HG03342 (cell line): Measurements from ENCODE around the gene TMEM62.
"Not testable (repeated sequence)": the region's sequence is repeated elsewhere in the genome, so short reads cannot be mapped to it uniquely, and the experiment has no call there.

ENCODE experiments used
- ATAC-seq: cut with Tn5 transposase; IDR thresholded peaks from one replicate; pipeline ENCODE4 v1.9.1; 2021; ENCODE audit warnings: mild to moderate bottlenecking, moderate library complexity; ENCODE audit not compliant: unreplicated experiment

Gene TMEM62

GRCh38 chr15:43118829-43119228 lies 14.6 kb upstream of the TMEM62 start:
- peak; percentile 64 for ATAC-seq

DNA sequence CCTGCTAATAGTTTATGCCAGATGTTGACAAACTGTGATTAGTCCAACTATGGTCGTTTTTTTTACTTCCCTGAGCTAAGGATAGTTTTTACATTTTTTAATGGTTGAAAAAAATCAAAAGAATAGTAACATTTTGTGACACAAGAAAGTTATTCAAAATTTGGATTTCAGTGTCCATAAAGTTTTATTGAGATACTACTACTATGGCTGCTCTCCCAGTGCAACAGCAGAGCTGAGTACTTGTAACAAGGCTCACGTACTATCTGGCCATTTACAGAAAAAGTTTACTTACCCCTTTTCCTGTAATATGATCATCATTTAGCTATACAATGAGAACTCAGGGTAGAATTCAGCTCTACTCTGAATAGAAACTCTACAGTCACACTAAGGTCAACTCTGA lies 11.5 kb upstream of the TMEM62 start:
- no peak for ATAC-seq

- no peak for ATAC-seq
Observed at GRCh38 chr15:43125100-43125661, 8.2 kb upstream of the TMEM62 start.

GRCh38 chr15:43126356-43126755 lies 7.0 kb upstream of the TMEM62 start:
- no peak for ATAC-seq

- ATAC-seq = no peak
Observed at GRCh38 chr15:43127752-43128151, 5.6 kb upstream of the TMEM62 start.

GRCh38 chr15:43128174-43128979 lies 5.0 kb upstream of the TMEM62 start:
- not testable (repeated sequence) for ATAC-seq

GRCh38 chr15:43128980-43129335 lies 4.4 kb upstream of the TMEM62 start:
- ATAC-seq = no peak

DNA sequence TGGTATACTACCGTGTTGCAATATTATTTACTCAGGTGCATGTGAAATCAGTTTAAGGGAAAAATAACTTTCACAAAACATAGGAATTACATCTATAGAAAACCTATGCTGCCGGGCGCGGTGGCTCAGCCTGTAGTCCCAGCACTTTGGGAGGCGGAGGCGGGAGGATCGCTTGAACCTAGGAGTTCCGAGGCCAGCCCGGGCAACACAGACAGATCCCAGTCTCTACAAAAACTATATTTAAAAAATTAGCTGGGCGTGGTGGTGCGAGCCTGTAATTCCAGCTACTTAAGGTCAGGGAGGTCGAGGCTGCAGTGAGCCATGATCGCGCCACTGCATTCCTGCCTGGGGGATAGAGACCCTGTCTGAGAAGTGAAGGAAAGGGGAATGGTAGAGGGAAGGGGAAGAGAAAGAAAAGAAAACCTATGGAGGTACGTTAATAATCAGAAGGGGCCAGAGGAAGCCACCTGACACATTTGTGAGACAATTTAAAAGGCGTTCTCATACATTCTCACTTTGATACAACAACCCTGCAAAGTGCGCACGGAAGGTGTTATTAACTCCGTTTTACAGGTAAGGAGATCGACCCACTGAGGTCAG lies 456 bp upstream of the TMEM62 start:
- no peak for ATAC-seq

DNA sequence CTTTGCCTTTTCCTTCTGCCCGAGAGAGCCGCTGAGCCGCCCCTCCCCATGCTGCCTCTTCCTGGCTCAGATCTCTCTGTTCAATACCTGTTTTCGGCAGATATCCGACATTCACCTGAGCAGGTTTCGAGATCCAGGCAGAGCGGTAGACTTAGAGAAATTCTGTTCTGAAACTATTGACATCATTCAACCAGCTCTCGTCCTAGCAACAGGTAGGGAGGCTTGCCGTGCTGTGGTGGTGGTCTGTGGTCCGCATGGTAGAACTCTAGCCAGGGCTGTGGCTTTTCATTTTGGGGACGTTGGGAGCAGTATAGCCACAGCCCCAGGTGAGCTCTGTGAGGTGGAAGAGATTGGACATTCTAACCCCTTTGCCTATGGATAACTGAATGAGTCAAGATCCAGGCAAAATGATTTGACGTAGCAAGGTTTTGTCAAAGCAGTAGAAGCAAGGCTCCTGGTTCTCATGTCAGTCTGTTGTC lies 810 bp downstream of the TMEM62 start:
- no peak for ATAC-seq

GRCh38 chr15:43135351-43135750 lies 2.0 kb downstream of the TMEM62 start:
- no peak for ATAC-seq

GRCh38 chr15:43143203-43143941 lies 10.0 kb downstream of the TMEM62 start:
- ATAC-seq = no peak

- no peak for ATAC-seq
Observed at GRCh38 chr15:43144512-43144911, 11.1 kb downstream of the TMEM62 start.

- no peak for ATAC-seq
Observed at GRCh38 chr15:43146184-43146583, 12.8 kb downstream of the TMEM62 start.

- ATAC-seq = no peak
Observed at GRCh38 chr15:43150191-43150929, 17.0 kb downstream of the TMEM62 start.

DNA sequence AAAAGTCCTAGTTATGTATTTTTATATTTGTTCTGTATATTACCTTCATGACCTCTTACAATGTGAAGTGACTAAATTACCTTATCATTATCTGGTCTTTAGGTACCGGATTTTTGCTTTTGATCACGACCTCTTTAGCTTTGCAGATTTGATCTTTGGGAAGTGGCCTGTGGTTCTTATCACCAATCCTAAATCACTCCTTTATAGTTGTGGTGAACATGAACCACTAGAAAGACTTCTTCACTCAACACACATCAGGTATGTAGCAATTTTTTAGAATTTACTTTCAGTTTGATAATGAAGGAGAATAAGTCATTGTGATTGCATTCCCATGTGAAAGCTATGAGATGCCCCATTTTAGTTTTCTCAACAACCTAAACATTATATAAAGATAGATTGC lies 18.3 kb downstream of the TMEM62 start:
- ATAC-seq = no peak

GRCh38 chr15:43153269-43153668 lies 19.9 kb downstream of the TMEM62 start:
- ATAC-seq = no peak

DNA sequence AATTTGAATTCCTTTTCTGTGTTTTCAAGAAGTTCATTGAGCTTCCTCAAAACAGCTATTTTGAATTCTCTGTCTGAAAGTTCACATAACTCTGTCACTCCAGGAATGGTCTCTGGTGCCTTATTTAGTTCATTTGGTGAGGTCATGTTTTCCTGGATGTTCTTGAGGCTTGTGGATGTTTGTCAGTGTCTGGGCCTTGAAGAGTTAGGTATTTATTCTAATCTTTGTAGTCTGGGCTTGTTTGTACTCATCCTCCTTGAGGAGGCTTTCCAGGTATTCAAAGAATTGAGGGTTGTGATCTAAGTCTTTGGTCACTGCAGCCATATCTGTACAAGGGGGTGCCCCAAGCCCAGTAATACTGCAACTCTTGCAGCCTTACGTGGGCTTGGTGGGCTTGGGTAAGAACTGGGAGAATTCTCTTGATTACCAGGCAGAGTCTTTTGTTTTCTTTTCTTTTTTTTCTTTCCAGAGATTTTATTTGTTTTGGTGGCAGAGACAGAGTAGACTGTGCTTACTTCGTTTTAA lies 32.5 kb downstream of the TMEM62 start:
- ATAC-seq = no peak

DNA sequence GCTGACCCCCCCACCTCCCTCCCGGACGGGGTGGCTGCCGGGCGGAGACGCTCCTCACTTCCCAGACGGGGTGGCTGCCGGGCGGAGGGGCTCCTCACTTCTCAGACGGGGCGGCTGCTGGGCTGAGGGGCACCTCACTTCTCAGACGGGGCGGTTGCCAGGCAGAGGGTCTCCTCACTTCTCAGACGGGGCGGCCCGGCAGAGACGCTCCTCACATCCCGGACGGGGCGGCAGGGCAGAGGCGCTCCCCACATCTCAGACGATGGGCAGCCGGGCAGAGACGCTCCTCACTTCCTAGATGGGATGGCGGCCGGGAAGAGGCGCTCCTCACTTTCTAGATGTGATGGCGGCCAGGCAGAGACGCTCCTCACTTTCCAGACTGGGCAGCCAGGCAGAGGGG lies 33.9 kb downstream of the TMEM62 start:
- not testable (repeated sequence) for ATAC-seq

- ATAC-seq = no peak
Observed at GRCh38 chr15:43168192-43169107, 35.1 kb downstream of the TMEM62 start.

DNA sequence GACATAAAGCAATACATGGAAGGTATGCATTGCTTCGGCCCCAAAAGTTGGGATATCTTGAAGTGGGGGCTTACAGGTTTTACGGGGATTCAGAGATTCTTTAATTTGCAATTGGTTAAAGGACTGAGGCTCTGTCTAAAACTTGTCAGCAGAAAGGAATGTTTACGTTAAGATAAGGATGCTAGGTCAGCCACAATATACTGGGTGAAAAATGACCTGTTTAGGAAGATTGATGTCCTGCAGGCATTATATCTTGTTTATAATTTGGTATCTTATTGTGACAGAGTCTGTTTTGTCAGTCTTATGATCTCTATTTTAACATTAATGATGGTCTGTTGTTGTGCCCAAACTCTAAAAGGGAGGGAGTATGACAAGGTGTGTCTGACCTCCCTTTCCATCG lies 36.5 kb downstream of the TMEM62 start:
- ATAC-seq = no peak
